H1 (cell line): ENCODE results near the gene GPR68. TPM values are rescaled to one million over a fixed set of nuclear protein-coding genes. Genes with fewer than 3 reads are reported as not detected.

Experiments
- BACH1 ChIP-seq: IDR thresholded peaks from 2 replicates; pipeline ENCODE4 v1.6.1; 2012; ENCODE audit warnings: low read length, improper control_type of control experiment
- FOSL1 ChIP-seq: IDR thresholded peaks from 2 replicates; pipeline ENCODE4 v1.6.1; 2011; ENCODE audit warnings: mild to moderate bottlenecking, low read depth, low read length, moderate library complexity; ENCODE audit not compliant: insufficient read depth
- KDM5A ChIP-seq: fragments of 200-600 bp; IDR thresholded peaks from 2 replicates; pipeline ENCODE4 v1.7.1; 2012; ENCODE audit warnings: mild to moderate bottlenecking, low read length, inconsistent platforms, mixed read lengths
- NANOG ChIP-seq: IDR thresholded peaks from 2 replicates; pipeline ENCODE4 v1.6.1; 2011; ENCODE audit warnings: low read length, low read depth, mild to moderate bottlenecking, inconsistent platforms; ENCODE audit not compliant: insufficient read depth, poor library complexity, severe bottlenecking
- SAP30 ChIP-seq: fragments of 300-600 bp; sonication (generic); IDR thresholded peaks from 2 replicates; pipeline ENCODE4 v1.7.1; 2012; ENCODE audit warnings: low read length, moderate library complexity, mild to moderate bottlenecking, inconsistent platforms; ENCODE audit not compliant: insufficient read depth, insufficient replicate concordance
- SIN3A ChIP-seq, 2 experiments: IDR thresholded peaks in 1 of 2; conservative IDR thresholded peaks in 1 of 2; 2 replicates each; pipeline ENCODE4 v1.6.1; 2011 to 2012; ENCODE audit warnings: low read length in 2 of 2, improper control_type of control experiment in 1 of 2, low read depth in 1 of 2, mild to moderate bottlenecking in 1 of 2
- SRF ChIP-seq: IDR thresholded peaks from 2 replicates; pipeline ENCODE4 v1.6.1; 2011; ENCODE audit warnings: mild to moderate bottlenecking, low read depth, low read length, moderate library complexity
- YY1 ChIP-seq: IDR thresholded peaks from 2 replicates; pipeline ENCODE4 v1.6.1; 2011; ENCODE audit warnings: low read depth, mild to moderate bottlenecking, low read length
- polyA plus RNA-seq, 7 experiments: library from polyadenylated mRNA; depleted of rRNA in 3 of 7; stranded (reverse) in 5 of 7; unstranded in 2 of 7; fragments of >200 nt in 5 of 7; fragments of 200-250 nt in 2 of 7; gene quantifications; 1 replicate in 5 of 7; 2 replicates in 1 of 7; 4 replicates in 1 of 7; pipeline versions ENCODE4 v1.2.1 to v1.2.3, GENCODE V29; 2011 to 2013; ENCODE audit warnings: missing spikeins in 2 of 7, mixed read lengths in 2 of 7
- total RNA-seq: library from RNA; stranded (reverse); fragmentation: NEBNext Ultra II Directional; extraction: Animal tissue kit (Norgen Biotek cat#: 25700); gene quantifications from 2 replicates; pipeline ENCODE4 v1.2.1, GENCODE V29; 2021
- TF ChIP-seq, protein P1 (sequence below): IDR thresholded peaks from 2 replicates; pipeline ENCODE4 v1.6.1; 2012; ENCODE audit warnings: low read length, inconsistent platforms

Gene GPR68
- total and polyA plus RNA-seq, 2 of the 8 experiments (the other 6 are each of a cell fraction or from before 2014, with no cell fraction given): 0.22 to 0.76 TPM

DNA sequence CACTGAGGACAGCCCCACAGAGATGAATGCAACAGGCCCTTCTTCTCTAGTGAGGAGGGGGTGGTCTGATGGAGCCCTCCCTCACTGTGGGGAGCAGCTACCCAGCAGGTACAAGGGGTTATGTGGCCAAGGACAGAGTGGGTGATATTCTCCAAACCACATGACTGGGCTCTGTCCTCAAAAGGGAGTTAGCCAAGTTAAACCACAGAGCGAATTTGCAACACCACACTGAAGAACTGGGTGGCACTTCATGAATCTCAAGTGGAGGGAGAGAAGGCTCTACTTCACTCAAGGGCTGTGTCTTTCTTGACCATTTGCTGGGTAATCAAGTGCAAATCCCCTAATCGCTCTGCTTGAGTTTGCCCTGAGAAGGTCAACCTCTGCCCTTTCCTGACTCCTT, 12.5 kb downstream of the GPR68 start (continued):
- TF ChIP-seq, protein P1, sequence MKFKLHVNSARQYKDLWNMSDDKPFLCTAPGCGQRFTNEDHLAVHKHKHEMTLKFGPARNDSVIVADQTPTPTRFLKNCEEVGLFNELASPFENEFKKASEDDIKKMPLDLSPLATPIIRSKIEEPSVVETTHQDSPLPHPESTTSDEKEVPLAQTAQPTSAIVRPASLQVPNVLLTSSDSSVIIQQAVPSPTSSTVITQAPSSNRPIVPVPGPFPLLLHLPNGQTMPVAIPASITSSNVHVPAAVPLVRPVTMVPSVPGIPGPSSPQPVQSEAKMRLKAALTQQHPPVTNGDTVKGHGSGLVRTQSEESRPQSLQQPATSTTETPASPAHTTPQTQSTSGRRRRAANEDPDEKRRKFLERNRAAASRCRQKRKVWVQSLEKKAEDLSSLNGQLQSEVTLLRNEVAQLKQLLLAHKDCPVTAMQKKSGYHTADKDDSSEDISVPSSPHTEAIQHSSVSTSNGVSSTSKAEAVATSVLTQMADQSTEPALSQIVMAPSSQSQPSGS: no peak
- TF ChIP-seq FOSL1 (no peak), SAP30 (no peak), BACH1 (no peak), KDM5A (no peak), SIN3A (conservative IDR thresholded peaks at IDR 0.05 in 1 of 2, IDR thresholded peaks at IDR 0.05 in 1 of 2; ENCODE audit: low read depth in 1 of 2, low read length in 2 of 2) (no peak), NANOG (no peak), YY1 (no peak), SRF (no peak)
